HAP-1 (cell line): ENCODE results near the gene SPACA9.
A peak's percentile ranks its signal among the peaks of the same experiment; 100 is the strongest.

ENCODE experiments used
- DNase-seq, 2 experiments: peaks; one replicate each; pipeline ENCODE4 v3.0.0-alpha.2; 2016 to 2020; ENCODE audit warnings: low spot score in 2 of 2
- H3K27me3 ChIP-seq: fragments of 250-450 bp; sonication (Bioruptor Pico); 2 replicates; pipeline ENCODE4 v1.5.1; 2020; ENCODE audit warnings: low read depth, mild to moderate bottlenecking, moderate library complexity
- H3K36me3 ChIP-seq: fragments of 250-450 bp; sonication (Bioruptor Pico); replicated peaks from 2 replicates; pipeline ENCODE4 v1.5.1; 2020; ENCODE audit warnings: mild to moderate bottlenecking
- H3K4me1 ChIP-seq: fragments of 250-450 bp; sonication (Bioruptor Pico); 2 replicates; pipeline ENCODE4 v1.5.1; 2020; ENCODE audit warnings: mild to moderate bottlenecking
- H3K4me3 ChIP-seq: fragments of 250-450 bp; sonication (Bioruptor Pico); 2 replicates; pipeline ENCODE4 v1.5.1; 2020; ENCODE audit warnings: mild to moderate bottlenecking, moderate library complexity
- H3K9me3 ChIP-seq: fragments of 250-450 bp; sonication (Bioruptor Pico); 2 replicates; pipeline ENCODE4 v1.5.1; 2020; ENCODE audit warnings: mild to moderate bottlenecking, moderate library complexity
- in situ Hi-C: fragments of 300-500 bp; cut with MboI; formaldehyde crosslinking; loops from 3 replicates; pipeline ENCODE4 v1.14.3; 2020; ENCODE audit warnings: low sequenced_read_pairs, inconsistent platforms, mixed read lengths

SPACA9 gene

DNA sequence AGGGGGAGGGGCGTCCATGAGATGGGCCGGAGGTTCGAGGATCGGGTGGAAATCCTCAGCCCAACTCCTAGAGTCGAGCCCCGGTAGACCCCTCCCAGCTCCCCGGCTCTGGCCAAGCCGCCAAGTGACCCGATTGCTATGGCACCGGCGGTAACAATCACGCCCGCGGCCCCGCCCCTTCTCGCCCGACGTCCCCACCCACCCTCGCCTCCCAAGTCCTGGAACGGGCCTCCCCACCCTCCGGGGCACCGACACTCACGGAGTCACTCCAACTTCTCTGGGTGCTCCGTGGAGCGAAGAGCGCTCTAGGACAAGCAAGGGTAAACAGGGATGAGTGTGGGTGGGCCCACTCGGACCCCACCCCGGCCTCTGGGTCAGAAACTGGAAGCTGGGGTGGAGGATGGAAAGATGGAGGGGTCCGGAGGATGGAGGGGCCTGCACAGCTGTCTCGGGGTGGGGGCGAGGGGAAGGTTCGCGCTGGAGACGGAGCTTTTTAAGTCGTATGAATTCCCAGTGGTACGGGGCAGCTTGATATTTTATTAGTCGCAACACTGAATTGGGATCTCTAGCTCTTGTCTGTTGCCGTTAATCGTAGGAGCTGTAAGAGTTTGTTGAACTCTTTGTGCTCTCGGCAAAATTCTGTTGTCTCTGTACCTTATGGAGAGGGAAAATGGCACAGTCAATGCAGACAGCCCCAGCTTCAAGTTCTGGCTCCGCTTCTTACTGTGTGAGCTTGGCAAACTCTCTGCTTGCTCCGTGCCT lies at the start of gene SPACA9:
SPACA9 (plus strand) TSS at position 204 of the 762 bp plus-strand sequence. CDS start 5,050 bp downstream, outside the sequence.
- no peaks in the 10 kb centered on the region for H3K9me3 ChIP-seq

GRCh38 chr9:132832171-132832881 lies 46.4 kb upstream of the SPACA9 start:
- H3K27me3 ChIP-seq = 0 out of 2 replicates have a peak, but pooled peaks cover 5% of the 10 kb centered on the region
- in situ Hi-C loops = no loop called here

More for the DNA sequence above, at the start of gene SPACA9:
- no peaks in the 10 kb centered on the region for H3K36me3 ChIP-seq
- H3K4me3 ChIP-seq = peak within 1 kb of the TSS; percentile 91
- no peaks in the 10 kb centered on the region for H3K27me3 ChIP-seq
- no peaks in the 10 kb centered on the region for H3K4me1 ChIP-seq
- DNase-seq = peak; percentile 51 to 82
- in situ Hi-C loops = no loop called here

GRCh38 chr9:132833550-132834121 lies 45.1 kb upstream of the SPACA9 start:
- H3K4me3 ChIP-seq = no peak overlapping the region

More at GRCh38 chr9:132832171-132832881, 46.4 kb upstream of the SPACA9 start:
- no peaks in the 10 kb centered on the region for H3K4me1 ChIP-seq
- H3K9me3 ChIP-seq = no peaks in the 10 kb centered on the region
- no peaks in the 10 kb centered on the region for H3K36me3 ChIP-seq
- DNase-seq = no peak
- H3K4me3 ChIP-seq = no peak overlapping the region

GRCh38 chr9:132834343-132834742 lies 44.4 kb upstream of the SPACA9 start:
- Histone ChIP-seq H3K4me1 (no peaks in the 10 kb centered on the region), H3K27me3 (0 out of 2 replicates have a peak, but pooled peaks cover 5% of the 10 kb centered on the region), H3K36me3 (no peaks in the 10 kb centered on the region), H3K9me3 (no peaks in the 10 kb centered on the region), H3K4me3 (no peak overlapping the region)
- DNase-seq = no peak
- in situ Hi-C loops = no loop called here

More at GRCh38 chr9:132833550-132834121, 45.1 kb upstream of the SPACA9 start:
- no peaks in the 10 kb centered on the region for H3K36me3 ChIP-seq
- 0 out of 2 replicates have a peak, but pooled peaks cover 5% of the 10 kb centered on the region for H3K27me3 ChIP-seq
- in situ Hi-C loops = no loop called here
- DNase-seq = no peak
- H3K4me1 ChIP-seq = no peaks in the 10 kb centered on the region
- H3K9me3 ChIP-seq = no peaks in the 10 kb centered on the region

GRCh38 chr9:132837501-132838286 lies 41.0 kb upstream of the SPACA9 start:
- no peaks in the 10 kb centered on the region for H3K36me3 ChIP-seq
- H3K4me3 ChIP-seq = no peak overlapping the region
- in situ Hi-C loops = no loop called here
- H3K9me3 ChIP-seq = no peaks in the 10 kb centered on the region
- no peak for DNase-seq
- H3K4me1 ChIP-seq = no peaks in the 10 kb centered on the region
- H3K27me3 ChIP-seq = no peaks in the 10 kb centered on the region

GRCh38 chr9:132838291-132838690 lies 40.4 kb upstream of the SPACA9 start:
- Histone ChIP-seq H3K36me3 (no peaks in the 10 kb centered on the region), H3K9me3 (no peaks in the 10 kb centered on the region), H3K4me3 (no peak overlapping the region), H3K27me3 (no peaks in the 10 kb centered on the region), H3K4me1 (no peaks in the 10 kb centered on the region)
- in situ Hi-C loops = no loop called here
- DNase-seq = no peak

DNA sequence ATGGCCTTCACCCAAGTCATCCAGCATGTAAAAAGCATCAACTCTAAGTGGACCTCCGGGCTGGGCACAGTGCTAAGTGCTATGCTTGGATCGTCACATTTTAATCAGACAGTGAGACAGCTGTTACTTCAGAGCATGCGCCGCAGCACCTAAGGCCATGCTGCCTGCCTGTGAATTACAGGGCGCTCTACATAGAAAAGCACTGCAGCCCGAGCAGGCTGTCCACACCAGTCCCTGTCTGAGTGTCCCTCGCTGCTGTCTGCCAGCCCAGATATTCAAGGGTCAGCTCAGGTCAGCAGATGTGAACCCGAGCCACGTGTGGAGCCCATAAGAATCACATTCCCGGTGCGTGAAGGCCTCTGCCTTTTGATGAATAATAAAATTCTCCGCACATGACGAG lies 37.7 kb upstream of the SPACA9 start:
- no peak overlapping the region for H3K4me3 ChIP-seq
- H3K27me3 ChIP-seq = no peaks in the 10 kb centered on the region
- in situ Hi-C loops = no loop called here
- H3K36me3 ChIP-seq = no peaks in the 10 kb centered on the region
- H3K4me1 ChIP-seq = no peaks in the 10 kb centered on the region
- DNase-seq = no peak
- H3K9me3 ChIP-seq = no peaks in the 10 kb centered on the region

- no peaks in the 10 kb centered on the region for H3K9me3 ChIP-seq
- DNase-seq = no peak
- H3K36me3 ChIP-seq = no peaks in the 10 kb centered on the region
- no peak overlapping the region for H3K4me3 ChIP-seq
- H3K4me1 ChIP-seq = no peaks in the 10 kb centered on the region
- H3K27me3 ChIP-seq = no peaks in the 10 kb centered on the region
- in situ Hi-C loops = no loop called here
These were observed 36.3 kb upstream of the SPACA9 start for GRCh38 chr9:132842124-132843044.

DNA sequence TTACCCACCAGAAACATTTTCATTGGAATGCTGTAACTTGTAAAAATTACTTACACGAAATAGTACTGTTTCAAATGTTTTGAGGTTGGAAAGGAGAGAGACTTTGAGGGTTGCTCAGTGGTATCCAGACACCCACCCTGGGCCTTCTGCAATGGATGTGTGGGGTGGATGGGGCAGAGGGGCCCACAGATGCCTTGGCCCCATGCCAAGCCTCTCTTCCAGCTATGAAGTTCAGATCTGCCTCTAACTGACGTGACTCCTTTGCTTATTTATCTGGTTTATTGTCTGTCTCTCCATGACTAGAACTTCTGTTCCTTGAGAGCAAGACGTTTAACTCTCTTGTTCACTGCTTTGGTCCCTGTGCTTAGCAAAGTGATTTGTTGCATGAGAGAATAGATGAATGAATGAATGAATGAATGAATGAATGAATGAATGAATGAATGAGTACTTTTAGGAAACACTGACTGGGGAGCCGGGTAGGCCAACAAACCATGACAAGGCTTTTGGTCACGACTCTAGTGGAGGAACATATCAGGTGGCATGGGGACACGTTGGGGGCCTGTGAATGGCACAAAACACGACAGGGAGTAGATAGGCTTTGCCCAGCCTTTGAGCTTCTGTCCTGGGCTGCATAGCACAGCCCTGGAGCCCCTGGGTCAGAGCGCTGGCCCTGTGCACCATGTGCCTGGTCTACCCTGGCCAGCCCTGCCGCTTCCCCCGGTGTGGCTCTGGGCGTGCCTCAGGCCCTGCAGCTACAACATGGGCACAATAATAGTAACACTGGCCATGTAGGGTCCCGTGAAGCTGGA lies 32.4 kb upstream of the SPACA9 start:
- Histone ChIP-seq H3K36me3 (no peaks in the 10 kb centered on the region), H3K27me3 (no peaks in the 10 kb centered on the region), H3K4me1 (peaks cover 3% of the 10 kb centered on the region; the same call in 1 of the 2 replicates), H3K4me3 (no peak overlapping the region), H3K9me3 (no peaks in the 10 kb centered on the region)
- in situ Hi-C loops = no loop called here
- no peak for DNase-seq

DNA sequence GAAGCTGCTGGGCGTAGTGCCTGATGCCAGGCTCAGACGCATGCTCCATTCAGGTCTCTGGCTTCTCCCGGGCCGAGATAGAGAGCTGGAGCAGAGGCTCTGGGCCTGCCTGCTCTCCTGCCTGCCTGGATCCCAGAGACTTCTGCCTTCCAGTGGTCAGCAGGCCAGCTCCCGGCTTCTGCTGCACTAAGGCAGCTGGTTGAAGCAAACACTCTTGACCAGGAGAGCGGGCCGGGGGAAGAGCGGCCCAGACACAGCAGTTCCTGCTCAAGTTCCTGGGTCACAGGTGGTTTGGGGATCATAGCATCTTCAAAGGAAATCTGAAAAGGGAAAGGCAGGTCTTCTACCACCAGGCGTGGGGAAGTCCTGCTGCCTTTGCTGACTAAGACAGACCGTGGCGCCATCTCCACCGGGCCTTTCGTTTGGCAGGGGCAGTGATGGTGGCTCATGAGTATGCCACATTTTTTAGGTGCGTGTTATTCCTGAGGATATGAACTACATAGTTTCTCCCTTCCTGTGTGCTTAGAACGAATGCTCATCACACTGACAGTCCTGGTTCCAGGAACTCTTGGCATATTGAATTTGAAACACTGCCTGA lies 31.7 kb upstream of the SPACA9 start:
- Histone ChIP-seq H3K36me3 (no peaks in the 10 kb centered on the region), H3K27me3 (no peaks in the 10 kb centered on the region), H3K4me1 (peaks cover 3% of the 10 kb centered on the region; the same call in 1 of the 2 replicates), H3K4me3 (no peak overlapping the region), H3K9me3 (no peaks in the 10 kb centered on the region)
- in situ Hi-C loops = no loop called here
- DNase-seq = no peak

DNA sequence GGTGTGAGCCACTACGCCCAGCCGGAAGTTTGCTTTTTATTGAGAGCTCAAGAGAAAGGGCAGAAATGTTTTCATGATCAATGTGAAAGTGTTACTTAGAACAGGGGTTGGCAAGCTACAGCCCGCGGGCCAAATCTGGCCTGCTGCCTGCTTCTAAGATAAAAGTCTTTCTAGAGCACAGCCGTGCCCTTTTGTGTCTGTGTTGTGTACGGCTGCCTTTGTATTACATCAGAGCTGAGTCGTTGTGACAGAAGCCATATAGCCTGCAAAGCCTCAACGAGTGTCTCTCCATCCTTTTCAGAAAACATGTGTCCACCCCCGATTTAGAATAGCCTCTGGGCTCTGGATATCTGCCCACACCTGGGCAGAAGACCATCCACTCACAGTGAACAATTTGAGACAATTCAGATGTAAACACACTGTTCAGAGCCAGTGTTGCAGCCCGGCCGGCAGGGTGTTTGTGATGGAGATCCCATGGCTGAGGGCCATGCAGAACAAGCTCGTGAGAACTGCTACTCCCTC lies 29.5 kb upstream of the SPACA9 start:
- no peaks in the 10 kb centered on the region for H3K9me3 ChIP-seq
- H3K36me3 ChIP-seq = no peaks in the 10 kb centered on the region
- peaks cover 3% of the 10 kb centered on the region; the same call in 1 of the 2 replicates for H3K4me1 ChIP-seq
- H3K27me3 ChIP-seq = no peaks in the 10 kb centered on the region
- in situ Hi-C loops = no loop called here
- no peak overlapping the region for H3K4me3 ChIP-seq
- peak in 1 of 2 experiments; percentile 22 for DNase-seq
